ENCODE data around the gene SLC4A3.
"Not testable (repeated sequence)": the region's sequence is repeated elsewhere in the genome, so short reads cannot be mapped to it uniquely, and the experiment has no call there.

The SLC4A3 gene

GRCh38 chr2:219679041-219679440 lies 51.6 kb downstream of the SLC4A3 start:
- DNase-seq (ENCODE audit: low spot score), result no peak

- DNase-seq (ENCODE audit: low spot score), result no peak
Observed at GRCh38 chr2:219679571-219679970, 52.1 kb downstream of the SLC4A3 start.

GRCh38 chr2:219680958-219681693 lies 53.7 kb downstream of the SLC4A3 start:
- DNase-seq (ENCODE audit: low spot score), result no peak

GRCh38 chr2:219681694-219682300 lies 54.4 kb downstream of the SLC4A3 start:
- DNase-seq (ENCODE audit: low spot score), result no peak

GRCh38 chr2:219683474-219683873 lies 56.0 kb downstream of the SLC4A3 start:
- DNase-seq (ENCODE audit: low spot score), result not testable (repeated sequence)

- DNase-seq (ENCODE audit: low spot score), result peak; percentile 83
Observed at GRCh38 chr2:219684721-219685689, 57.6 kb downstream of the SLC4A3 start.

- DNase-seq (ENCODE audit: low spot score), result no peak
Observed at GRCh38 chr2:219687272-219687671, 59.8 kb downstream of the SLC4A3 start.

- DNase-seq (ENCODE audit: low spot score), result no peak
Observed at GRCh38 chr2:219687882-219688559, 60.6 kb downstream of the SLC4A3 start.

GRCh38 chr2:219688560-219689445 lies 61.4 kb downstream of the SLC4A3 start:
- no peak for DNase-seq (ENCODE audit: low spot score)

GRCh38 chr2:219689676-219690628 lies 62.5 kb downstream of the SLC4A3 start:
- DNase-seq (ENCODE audit: low spot score), result peak; percentile 54

GRCh38 chr2:219691571-219691970 lies 64.1 kb downstream of the SLC4A3 start:
- DNase-seq (ENCODE audit: low spot score), result no peak

Data from iPS-NIHi11 (cell line).